ENCODE data around the gene METTL8.

Gene METTL8

GRCh38 chr2:171412571-171413175 is 21.1 kb downstream of the METTL8 start:
- TF ChIP-seq CTCF (IDR thresholded peaks at IDR 0.05; ENCODE audit: low read depth, low read length) = no peak
- H3K27ac ChIP-seq = no peak overlapping the region
- H3K4me3 ChIP-seq (ENCODE audit: low read depth, low read length) = no peak overlapping the region
- DNase-seq = no peak
- no peaks in the 10 kb centered on the region for H3K36me3 ChIP-seq
- no peaks in the 10 kb centered on the region for H3K9me3 ChIP-seq (ENCODE audit: severe bottlenecking)
- H3K27me3 ChIP-seq (ENCODE audit: insufficient read depth, low read depth, severe bottlenecking) = no peaks in the 10 kb centered on the region

GRCh38 chr2:171411791-171412483 is 21.9 kb downstream of the METTL8 start:
- H3K27ac ChIP-seq = no peak overlapping the region
- no peaks in the 10 kb centered on the region for H3K36me3 ChIP-seq
- no peaks in the 10 kb centered on the region for H3K9me3 ChIP-seq (ENCODE audit: severe bottlenecking)
- TF ChIP-seq CTCF (IDR thresholded peaks at IDR 0.05; ENCODE audit: low read depth, low read length) = no peak
- no peak for DNase-seq
- H3K27me3 ChIP-seq (ENCODE audit: insufficient read depth, low read depth, severe bottlenecking) = no peaks in the 10 kb centered on the region
- H3K4me3 ChIP-seq (ENCODE audit: low read depth, low read length) = no peak overlapping the region

GRCh38 chr2:171411214-171411613 is 22.6 kb downstream of the METTL8 start:
- TF ChIP-seq CTCF (IDR thresholded peaks at IDR 0.05; ENCODE audit: low read depth, low read length) = no peak
- H3K27ac ChIP-seq = no peak overlapping the region
- no peaks in the 10 kb centered on the region for H3K36me3 ChIP-seq
- H3K9me3 ChIP-seq (ENCODE audit: severe bottlenecking) = no peaks in the 10 kb centered on the region
- H3K4me3 ChIP-seq (ENCODE audit: low read depth, low read length) = no peak overlapping the region
- DNase-seq = no peak
- no peaks in the 10 kb centered on the region for H3K27me3 ChIP-seq (ENCODE audit: insufficient read depth, low read depth, severe bottlenecking)

GRCh38 chr2:171410624-171411023 is 23.2 kb downstream of the METTL8 start:
- no peak for TF ChIP-seq CTCF (IDR thresholded peaks at IDR 0.05; ENCODE audit: low read depth, low read length)
- no peak for DNase-seq
- Histone ChIP-seq H3K27me3 (ENCODE audit: insufficient read depth, low read depth, severe bottlenecking) (no peaks in the 10 kb centered on the region), H3K9me3 (ENCODE audit: severe bottlenecking) (no peaks in the 10 kb centered on the region), H3K4me3 (ENCODE audit: low read depth, low read length) (no peak overlapping the region), H3K36me3 (no peaks in the 10 kb centered on the region), H3K27ac (no peak overlapping the region)

- H3K36me3 ChIP-seq = no peaks in the 10 kb centered on the region
- H3K4me3 ChIP-seq (ENCODE audit: low read depth, low read length) = no peak overlapping the region
- DNase-seq = no peak
- no peaks in the 10 kb centered on the region for H3K9me3 ChIP-seq (ENCODE audit: severe bottlenecking)
- no peaks in the 10 kb centered on the region for H3K27me3 ChIP-seq (ENCODE audit: insufficient read depth, low read depth, severe bottlenecking)
- no peak for TF ChIP-seq CTCF (IDR thresholded peaks at IDR 0.05; ENCODE audit: low read depth, low read length)
- no peak overlapping the region for H3K27ac ChIP-seq
These were observed 23.7 kb downstream of the METTL8 start for GRCh38 chr2:171410101-171410500.

Measured in WERI-Rb-1 (cell line).